T47D (cell line): Measurements from ENCODE around the gene CYP27B1.

Experiments used
- DNase-seq, 2 experiments: peaks; one replicate each; pipeline versions ENCODE4 v3.0.0 to v3.0.0-alpha.2; 2011 to 2012; ENCODE audit warnings: low read depth in 1 of 2, low spot score in 1 of 2
- JUND ChIP-seq: IDR thresholded peaks from 2 replicates; pipeline ENCODE4 v1.6.1; 2012; ENCODE audit warnings: low read depth
- in situ Hi-C: cut with HindIII; loops from 2 replicates; pipeline ENCODE4 v1.10.0; 2016; ENCODE audit warnings: low sequenced_read_pairs, low pct_unique_long_range_greater_than_20kb

Gene CYP27B1

DNA sequence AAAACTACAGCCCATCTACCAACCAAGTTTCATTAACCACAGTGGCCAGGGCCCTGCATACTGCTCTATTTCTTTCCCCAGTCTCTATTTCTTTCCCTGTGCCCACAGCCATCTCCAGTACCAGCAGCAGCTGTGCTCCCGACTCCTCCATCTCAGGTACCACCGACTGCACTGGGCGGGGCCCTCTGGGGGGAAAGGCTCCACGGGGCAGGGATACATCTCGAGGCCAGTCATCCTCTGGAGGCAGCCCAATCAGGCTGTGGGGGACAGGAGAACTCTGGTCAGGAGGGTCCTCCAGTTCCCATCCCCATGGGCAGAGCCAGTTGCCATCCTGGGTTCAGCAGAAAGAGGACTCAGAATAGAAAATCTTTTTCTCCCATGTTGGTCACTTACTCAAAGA lies 17.8 kb downstream of the CYP27B1 start:
- no peak for TF ChIP-seq JUND
- in situ Hi-C loops: no loop called here
- no peak for DNase-seq

DNA sequence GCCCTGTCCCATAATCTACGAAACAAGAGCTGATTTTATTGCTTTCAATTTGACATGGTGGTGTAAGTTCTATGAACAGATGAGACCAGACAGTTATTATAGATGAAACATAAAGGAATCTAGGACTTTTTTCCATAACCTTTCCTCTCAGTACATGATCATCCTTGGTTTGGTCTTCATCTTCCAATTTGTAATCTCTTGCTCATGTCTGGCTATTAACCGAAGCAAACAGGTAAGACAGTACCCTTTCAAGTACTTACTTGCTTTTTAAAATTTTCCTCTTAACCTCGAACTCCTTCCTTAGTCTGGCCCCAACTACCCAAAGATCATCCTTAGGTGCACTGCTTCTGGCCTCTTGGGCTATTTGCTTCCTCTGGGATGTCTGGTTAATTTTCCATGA lies 20.9 kb downstream of the CYP27B1 start:
- TF ChIP-seq JUND: no peak
- in situ Hi-C loops: no loop called here
- DNase-seq: no peak

DNA sequence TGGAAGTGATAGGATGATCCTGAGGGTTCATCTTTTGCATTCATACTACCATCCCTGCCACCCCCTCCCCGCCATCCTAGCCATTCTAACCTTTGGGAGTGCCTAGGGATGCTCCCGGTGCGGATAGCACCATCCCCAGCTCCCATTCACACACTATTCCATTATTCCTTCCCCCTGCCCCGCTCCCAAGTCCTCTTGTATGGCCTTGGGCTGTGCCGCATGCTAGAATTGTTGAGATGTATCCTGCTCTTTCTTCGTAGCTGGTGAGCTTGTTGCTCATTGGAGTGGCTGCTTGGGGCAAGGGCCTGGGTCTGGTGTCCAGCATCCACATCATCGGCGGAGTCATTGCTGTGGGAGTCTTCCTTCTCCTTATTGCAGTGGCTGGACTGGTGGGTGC lies 21.4 kb downstream of the CYP27B1 start:
- DNase-seq: no peak
- in situ Hi-C loops: no loop called here
- TF ChIP-seq JUND: no peak

DNA sequence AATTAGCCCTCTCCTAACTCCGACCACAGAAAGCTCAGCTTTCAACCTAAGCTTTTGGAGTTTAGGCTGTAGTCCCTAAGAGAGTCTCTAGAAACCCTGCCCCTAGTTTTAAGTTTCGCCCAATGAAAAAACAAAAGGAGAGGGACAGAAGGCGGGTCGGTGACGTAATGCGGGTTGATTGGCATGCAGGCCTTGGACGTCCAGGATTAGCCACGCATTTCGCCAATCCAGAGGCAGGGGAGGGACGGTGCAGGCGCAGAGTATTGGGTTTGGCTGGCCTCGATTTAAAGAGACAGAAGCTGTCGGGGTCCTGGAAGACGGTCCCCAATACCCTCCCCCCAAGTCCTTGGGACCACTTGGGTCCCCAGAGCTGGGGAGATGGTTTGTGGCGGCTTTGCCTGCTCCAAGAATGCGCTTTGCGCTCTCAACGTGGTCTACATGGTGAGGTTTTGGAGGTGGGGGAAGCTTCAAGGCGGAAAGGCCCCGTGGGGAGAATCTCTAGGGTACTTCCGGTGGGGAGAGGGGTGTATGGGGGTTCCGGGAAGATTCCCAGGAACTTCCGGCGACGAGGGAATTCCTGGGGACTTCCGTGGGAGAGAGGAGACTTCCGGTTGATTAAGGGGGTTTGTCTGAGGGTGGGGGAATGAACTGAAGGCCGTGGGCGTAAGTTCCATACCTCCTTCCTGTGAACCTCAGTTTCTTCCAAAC lies 21.9 kb downstream of the CYP27B1 start, which contains the start of gene TSPAN31:
Gene TSPAN31, plus strand, starts transcription at position 263 of the 708 bp plus-strand sequence. Its CDS starts 116 bp downstream, at position 379.
- in situ Hi-C loops: no loop called here
- no peak for TF ChIP-seq JUND
- peak; percentile 95 to 100 for DNase-seq

DNA sequence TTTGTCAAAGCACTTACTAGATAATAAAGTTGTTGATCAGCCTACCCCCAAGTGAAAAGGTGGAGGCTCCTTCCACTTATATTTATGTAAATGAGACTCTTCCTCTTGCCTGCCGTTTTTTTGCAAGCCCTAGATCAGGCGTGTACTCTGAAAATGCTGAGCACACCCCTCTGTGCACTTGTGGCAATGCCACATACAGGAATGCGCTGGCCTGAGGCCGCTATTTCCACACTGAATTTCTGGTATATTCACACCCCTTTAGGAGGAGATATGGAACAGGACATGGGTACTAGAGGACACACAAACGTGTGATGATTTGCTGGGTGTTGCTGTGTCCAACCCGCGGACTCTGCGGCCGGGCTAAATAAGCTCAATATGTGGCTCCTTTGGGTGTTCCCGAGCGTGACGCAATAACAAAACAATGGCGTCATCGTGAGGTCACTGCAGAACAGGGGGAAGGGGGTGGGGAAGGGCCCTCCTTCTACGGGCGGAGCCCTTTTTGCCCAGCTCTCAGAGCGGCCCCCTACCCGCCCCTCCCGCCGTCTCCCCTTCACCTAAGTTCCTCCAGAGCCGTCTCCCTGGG lies 22.6 kb downstream of the CYP27B1 start:
- in situ Hi-C loops: no loop called here
- no peak for DNase-seq
- TF ChIP-seq JUND: no peak

DNA sequence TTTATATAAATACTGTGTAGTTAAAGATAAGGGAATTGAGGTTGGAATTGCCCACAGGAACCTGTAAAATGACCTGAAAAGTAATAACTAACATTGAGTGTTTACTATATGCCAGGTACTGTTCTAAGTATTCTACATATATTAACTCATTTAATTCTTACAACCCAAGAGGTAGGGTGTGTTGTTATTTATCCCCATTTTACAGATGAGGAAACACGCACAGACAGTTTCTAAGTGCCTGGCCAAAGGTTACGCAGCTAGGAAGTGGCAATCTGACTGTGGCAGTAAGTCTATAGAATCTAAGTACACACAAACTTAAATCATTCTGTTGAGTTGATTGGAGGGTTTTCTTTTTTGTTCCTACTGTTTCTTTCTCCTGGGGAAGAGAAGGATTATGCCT lies 23.1 kb downstream of the CYP27B1 start:
- no peak for TF ChIP-seq JUND
- in situ Hi-C loops: no loop called here
- DNase-seq: no peak

DNA sequence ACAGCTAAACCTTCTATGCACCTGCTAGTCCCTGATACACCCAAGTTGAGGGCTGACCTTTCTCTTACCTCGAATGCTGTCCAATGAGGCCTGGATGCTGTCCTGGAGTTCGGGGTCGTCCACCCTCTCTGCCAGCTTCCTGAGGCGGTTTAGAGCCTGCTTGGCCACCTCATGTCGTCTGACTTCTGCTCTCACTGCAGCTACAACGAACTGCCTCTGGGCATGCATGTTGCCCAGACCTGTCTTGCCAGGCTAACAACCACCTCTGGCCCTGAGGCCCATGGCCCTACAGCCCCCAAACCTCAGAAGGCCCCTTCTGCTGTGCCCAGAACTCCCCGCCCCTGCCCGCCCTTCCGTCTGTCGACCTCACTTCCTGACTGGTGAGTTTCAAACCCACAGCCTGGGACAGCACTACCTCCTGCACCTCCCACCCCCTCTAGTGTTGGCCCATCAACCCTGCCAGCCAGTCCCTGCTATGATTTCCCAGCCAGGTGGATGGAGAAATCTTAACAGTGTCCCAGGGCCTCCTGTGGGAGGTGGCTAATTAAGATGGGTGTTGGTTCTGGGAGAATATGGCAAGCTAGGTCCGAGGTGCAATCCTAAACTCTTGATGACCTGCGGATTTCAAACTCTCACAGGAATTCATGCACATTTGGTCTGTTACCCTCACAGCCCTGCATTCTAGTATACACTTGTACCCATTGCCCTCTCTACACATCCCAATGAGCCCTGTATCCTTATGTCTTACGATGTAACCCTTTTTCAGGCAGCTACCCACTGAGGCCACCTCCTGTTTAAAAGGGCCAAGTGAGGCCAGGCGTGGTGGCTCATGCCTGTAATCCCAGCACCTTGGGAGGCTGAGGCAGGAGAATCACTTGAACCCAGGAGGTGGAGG lies 24.8 kb downstream of the CYP27B1 start:
- DNase-seq: peak in 1 of 2 experiments; percentile 60
- in situ Hi-C loops: no loop called here

DNA sequence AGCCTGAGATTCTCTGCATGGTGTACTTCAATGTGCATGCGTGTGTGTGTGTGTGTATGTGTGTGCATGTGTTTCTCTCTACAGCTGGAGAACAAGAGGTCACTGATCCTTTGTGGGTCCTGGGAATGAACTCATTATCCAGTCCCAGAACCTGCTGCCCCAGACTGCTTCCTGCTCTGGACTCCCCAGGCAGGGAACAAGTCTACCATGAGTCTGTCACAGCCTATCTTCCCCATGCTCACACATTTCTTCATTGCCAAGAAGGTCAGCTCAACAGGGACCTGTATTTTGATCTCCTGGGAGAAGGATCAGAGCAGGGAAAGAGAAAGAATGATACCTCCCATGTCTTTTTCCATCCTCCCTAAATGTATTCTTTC lies 25.5 kb downstream of the CYP27B1 start:
- in situ Hi-C loops: no loop called here
- DNase-seq: no peak
- no peak for TF ChIP-seq JUND

More for the DNA sequence above, 24.8 kb downstream of the CYP27B1 start:
- no peak for TF ChIP-seq JUND

DNA sequence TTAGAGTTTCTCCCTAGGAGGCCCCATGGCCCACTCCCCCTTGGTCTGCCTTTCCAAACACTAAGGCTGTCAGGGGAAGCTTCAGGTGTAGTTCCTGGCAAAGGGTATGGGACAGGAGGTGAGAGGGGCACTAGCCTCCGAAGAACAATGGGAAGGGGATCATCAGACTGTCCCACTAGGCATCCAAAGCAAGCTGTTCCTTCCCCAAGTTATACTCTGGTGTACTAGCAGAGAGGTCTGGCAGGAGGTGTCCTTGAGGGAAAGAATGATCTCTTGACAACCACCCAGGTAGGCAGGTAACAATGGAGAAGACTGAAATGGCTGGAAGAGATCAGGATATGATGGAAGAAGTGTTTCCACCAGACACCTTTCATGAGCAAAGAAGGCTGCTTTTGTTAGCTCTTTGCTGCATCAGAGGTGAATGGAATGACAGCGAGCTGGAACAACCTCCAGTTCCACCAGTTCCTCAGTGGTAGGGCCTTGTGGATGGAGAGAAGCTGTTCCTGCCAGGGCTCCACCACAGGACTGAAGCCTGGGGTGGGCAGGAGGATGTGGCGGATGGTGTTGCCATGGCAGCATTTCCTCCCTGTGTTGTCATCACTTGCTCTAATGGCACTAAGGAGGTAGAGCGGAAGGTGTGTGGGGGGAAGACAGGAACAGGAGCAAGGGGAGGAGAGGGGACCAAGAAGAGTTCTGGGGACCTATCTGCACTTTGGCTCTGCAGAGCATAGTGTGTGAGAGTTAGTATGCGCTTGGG lies 26.0 kb downstream of the CYP27B1 start:
- no peak for DNase-seq
- TF ChIP-seq JUND: no peak
- in situ Hi-C loops: no loop called here

DNA sequence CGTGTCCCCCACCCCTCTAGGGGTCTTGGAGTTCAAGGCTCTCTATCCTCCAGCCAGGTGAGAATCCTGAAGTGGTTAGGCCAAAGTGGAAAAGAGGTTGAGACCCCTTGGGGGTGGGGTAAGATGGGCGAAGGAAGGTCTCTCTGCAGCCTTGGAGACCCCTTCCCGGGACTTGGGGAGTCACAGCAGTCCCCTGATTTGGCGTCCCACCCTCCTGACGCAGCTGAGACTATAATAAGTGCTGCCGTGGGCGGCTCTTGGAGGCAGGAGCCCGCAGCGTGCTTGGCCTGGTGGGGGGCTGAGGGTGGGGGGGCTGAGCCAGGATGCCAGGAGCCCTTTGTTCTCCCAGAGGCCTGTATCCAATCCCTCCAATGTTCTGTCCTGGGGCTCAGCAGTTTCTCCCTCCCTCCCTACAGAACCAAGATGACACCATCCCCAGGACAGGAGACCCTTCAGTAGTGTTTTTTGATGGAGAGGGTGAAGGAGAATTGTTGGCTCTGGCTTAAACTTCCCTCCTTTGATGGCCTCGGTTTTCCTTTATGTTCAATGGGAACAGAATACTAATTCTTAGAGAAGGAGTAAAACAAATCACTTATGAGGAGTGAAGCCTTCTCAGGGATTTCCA lies 26.9 kb downstream of the CYP27B1 start:
- no peak for TF ChIP-seq JUND
- in situ Hi-C loops: no loop called here
- DNase-seq: no peak

DNA sequence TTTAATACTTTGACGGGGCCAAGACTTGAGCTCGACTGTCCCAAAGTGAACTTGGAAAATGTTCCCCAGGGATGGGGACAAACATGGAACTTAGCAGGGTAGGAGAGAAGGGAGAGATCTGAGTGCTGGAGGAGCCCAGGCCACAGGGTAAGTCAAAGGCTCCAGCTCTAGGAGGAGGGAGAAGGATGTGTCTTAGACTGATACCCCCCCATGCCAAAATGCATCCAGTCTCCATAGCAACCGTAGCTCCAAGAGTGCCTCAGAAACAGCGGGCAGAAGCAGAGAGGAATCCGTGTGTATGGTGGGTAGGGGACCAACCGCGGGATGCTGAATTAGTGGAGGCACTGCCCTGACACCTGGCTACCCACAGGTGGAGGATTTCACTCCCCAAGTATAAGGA lies 27.5 kb downstream of the CYP27B1 start:
- TF ChIP-seq JUND: no peak
- DNase-seq: no peak
- in situ Hi-C loops: no loop called here
